ENCODE data around the gene KDM6A.
"Not testable (repeated sequence)": the region's sequence is repeated elsewhere in the genome, so short reads cannot be mapped to it uniquely, and the experiment has no call there.

Gene KDM6A

GRCh38 chrX:45133465-45133864 is 260.5 kb downstream of the KDM6A start:
- no peak for DNase-seq

GRCh38 chrX:45134315-45134731 is 261.3 kb downstream of the KDM6A start:
- no peak for DNase-seq

- DNase-seq: no peak
Measured at GRCh38 chrX:45134775-45135174, 261.8 kb downstream of the KDM6A start.

- not testable (repeated sequence) for DNase-seq
Measured at GRCh38 chrX:45135391-45136075, 262.5 kb downstream of the KDM6A start.

GRCh38 chrX:45137531-45137930 is 264.5 kb downstream of the KDM6A start:
- DNase-seq: no peak

GRCh38 chrX:45138525-45138924 is 265.5 kb downstream of the KDM6A start:
- DNase-seq: no peak

GRCh38 chrX:45140812-45141211 is 267.8 kb downstream of the KDM6A start:
- DNase-seq: no peak

- DNase-seq: peak in 1 of 2 experiments; percentile 28
Measured at GRCh38 chrX:45142185-45142584, 269.2 kb downstream of the KDM6A start.

GRCh38 chrX:45143455-45143854 is 270.5 kb downstream of the KDM6A start:
- no peak for DNase-seq

GRCh38 chrX:45145492-45146215 is 272.7 kb downstream of the KDM6A start:
- DNase-seq: no peak

GRCh38 chrX:45150821-45151220 is 277.8 kb downstream of the KDM6A start:
- DNase-seq: no peak

GRCh38 chrX:45154033-45154360 is 281.0 kb downstream of the KDM6A start:
- no peak for DNase-seq

GRCh38 chrX:45154462-45154861 is 281.5 kb downstream of the KDM6A start:
- DNase-seq: no peak

GRCh38 chrX:45157647-45158046 is 284.7 kb downstream of the KDM6A start:
- no peak for DNase-seq

Data from NCI-H524 (cell line).